HG03025 (cell line): Measurements from ENCODE around the gene NT5DC2.

Experiments
- ATAC-seq: cut with Tn5 transposase; IDR thresholded peaks from one replicate; pipeline ENCODE4 v1.9.1; 2021; ENCODE audit warnings: mild to moderate bottlenecking, moderate library complexity; ENCODE audit not compliant: unreplicated experiment, low FRiP score

The NT5DC2 gene

GRCh38 chr3:52533623-52534280 is at the start of gene NT5DC2:
Gene NT5DC2 (minus strand): TSS chr3:52533857. CDS start chr3:52533737, 120 bp downstream.
- no peak for ATAC-seq

DNA sequence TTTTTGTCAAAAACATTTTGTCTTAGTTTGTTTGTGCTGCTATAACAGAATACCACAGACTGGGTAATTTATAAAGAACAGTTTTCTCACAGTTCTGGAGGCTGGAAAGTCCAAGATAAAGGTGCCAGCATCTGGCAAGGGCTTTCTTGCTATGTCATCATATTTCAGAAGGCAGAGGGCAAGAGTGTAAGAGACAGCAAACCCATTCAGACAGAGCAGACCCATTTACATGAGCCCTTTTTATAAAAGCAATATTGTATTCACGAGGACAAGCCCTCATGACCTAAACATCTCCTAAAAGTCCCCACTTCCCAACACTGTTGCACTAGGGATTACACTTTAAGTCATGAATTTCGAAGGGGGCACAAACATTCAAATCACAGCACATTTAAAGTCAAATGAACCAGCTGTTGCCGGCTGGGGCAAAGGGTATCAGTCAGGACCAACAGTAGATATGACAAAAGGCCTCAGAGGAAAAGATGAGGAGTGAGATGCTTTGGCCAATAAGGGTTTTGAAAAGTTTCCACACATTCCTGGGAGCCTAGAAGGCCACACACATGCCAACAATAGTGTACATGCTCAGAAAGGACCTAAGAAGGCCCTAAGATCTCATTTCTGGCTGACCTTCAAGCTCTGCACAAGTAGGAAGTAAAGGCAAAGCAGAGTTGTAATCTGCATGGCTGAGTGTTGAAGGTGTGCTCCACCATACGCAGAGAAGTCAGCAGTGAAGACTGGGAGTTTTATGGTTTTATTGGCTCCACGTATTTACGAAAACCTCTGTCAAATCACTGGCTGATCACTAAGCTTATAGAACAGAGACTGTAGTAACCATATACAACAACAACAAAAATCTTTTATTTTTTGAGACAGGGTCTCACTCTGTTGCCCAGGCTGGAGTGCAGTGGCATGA is 40.7 kb upstream of the NT5DC2 start:
- ATAC-seq: no peak

DNA sequence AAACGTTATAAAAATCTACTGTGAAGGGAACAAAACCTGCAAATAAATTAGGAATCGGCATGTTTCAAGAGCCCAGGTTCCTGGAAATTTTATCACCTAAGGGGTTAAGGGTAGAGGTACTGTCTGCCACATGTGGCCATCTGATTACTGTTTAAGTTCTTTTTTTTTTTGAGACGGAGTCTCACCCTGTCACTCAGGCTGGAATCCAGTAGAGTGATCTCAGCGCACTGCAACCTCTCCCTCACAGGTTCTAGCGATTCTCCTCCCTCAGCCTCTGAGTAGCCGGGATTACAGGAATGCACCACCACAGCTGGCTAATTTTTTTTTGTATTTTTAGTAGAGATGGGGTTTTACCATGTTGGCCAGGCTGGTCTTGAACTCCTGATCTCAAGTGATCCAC is 38.6 kb upstream of the NT5DC2 start:
- no peak for ATAC-seq

- ATAC-seq: no peak
Observed at GRCh38 chr3:52570076-52570475, 36.4 kb upstream of the NT5DC2 start.

- ATAC-seq: no peak
Observed at GRCh38 chr3:52568069-52568468, 34.4 kb upstream of the NT5DC2 start.

- ATAC-seq: no peak
Observed at GRCh38 chr3:52563984-52564383, 30.3 kb upstream of the NT5DC2 start.

DNA sequence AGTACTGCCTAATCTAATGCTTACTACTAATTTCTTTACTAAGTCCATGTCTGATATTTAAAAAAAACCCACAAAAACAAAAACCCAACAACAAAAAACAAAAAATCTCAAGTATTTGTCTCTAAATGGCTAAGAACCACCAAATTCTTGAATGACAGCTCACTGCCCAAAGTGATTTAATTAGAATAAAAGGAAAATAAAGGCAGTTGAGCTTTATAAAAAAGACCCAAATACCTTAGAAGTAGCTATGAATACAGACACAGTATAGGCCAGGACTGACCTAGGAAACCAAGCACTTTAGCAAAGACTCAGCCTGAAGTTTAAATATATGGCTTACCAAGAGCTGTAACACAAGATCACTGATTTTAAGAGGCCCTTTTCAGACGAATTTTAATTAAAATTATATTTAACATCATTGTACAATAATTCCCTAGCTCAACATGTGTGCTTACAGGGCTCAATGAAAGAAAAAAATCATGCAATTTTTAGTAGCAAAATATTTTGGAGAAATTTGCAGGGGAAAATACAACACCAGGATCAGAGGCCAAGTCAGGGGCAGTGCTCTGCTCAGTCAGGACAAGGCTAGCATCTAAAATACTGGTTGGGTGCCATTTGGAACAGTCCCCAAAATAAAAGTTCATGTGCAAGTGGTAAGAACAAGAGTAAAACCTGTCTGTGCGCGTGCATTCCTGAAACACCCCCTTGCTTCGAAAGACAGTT is 27.5 kb upstream of the NT5DC2 start:
- ATAC-seq: no peak

- no peak for ATAC-seq
Observed at GRCh38 chr3:52558436-52558835, 24.8 kb upstream of the NT5DC2 start.

- no peak for ATAC-seq
Observed at GRCh38 chr3:52557011-52557960, 23.6 kb upstream of the NT5DC2 start.

DNA sequence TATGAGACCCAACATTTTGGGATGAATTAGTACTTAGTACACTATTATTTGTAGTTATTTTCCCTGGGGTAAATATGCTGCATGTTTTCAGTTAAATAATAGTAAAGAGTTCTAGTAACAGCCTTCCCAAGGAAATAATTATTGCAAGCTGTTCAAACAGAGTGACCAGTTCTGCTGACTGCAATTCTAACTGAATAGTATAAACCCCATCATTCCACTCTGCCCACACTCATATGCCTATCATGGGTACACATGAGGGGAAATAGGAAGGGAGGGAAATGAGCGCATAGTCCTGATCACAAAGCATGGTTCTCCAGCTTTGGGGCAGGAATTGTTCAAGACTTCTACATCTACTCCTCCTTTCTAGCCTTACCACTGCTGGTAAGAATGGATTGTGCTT is 21.4 kb upstream of the NT5DC2 start:
- ATAC-seq: no peak

- no peak for ATAC-seq
Observed at GRCh38 chr3:52554026-52554755, 20.5 kb upstream of the NT5DC2 start.

DNA sequence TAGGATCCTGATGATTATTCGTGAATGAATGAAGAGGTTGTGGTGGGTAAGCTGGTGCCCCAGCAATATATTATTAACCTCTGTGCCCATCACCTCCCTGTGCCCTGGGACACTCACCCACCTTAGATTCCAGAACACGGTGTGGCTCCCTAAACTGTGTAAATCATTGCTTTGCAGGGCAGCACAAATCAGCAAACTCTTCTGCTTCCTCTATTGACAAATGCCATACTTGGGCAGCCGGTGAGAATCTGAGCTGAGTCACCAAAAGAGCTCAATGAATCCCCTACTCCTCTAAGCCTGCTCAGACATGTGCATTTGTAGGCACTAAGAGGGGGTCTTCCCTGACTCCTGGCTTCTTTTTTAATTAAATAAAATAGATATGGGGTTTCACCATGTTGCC is 18.4 kb upstream of the NT5DC2 start:
- no peak for ATAC-seq

GRCh38 chr3:52551118-52551517 is 17.5 kb upstream of the NT5DC2 start:
- ATAC-seq: no peak

DNA sequence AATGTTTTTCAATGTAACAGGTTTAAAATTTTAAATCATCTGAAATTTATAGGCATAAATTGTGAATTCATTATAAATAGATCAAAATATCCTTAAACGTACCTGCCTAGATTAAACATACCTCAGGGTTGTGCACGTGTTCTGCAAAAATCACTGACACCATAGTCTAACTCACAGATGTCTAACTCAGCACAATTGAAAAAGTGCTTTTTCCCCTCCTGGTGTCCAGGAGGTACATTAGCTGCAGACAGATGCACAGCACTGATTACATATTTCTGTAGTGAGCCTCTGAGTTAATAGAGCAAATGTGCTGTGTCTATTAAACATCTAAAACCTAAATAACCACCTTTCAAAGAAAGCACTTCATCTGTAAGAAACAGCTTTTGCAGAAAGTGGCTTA is 13.5 kb upstream of the NT5DC2 start:
- no peak for ATAC-seq

- ATAC-seq: no peak
Observed at GRCh38 chr3:52546111-52546901, 12.6 kb upstream of the NT5DC2 start.

DNA sequence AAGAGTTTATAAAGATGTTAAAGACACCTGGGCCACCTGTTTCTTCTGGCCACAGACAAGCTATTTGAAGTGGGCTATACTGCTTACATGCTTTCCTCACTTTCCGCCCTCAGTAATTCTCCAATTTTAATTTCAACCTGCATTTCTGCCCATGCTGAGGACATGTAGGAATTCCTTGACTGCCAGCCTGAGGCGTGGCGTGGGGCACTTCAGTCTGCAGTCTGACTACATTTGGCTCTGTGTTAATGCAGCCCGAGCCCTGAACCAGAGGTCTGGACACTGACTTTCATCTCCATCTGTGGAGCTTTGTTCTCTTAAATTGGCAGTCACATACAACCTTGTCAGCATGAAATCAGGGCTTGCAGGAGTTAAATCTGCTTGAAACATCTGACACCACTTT is 11.3 kb upstream of the NT5DC2 start:
- ATAC-seq: no peak

- ATAC-seq: no peak
Observed at GRCh38 chr3:52541050-52541449, 7.4 kb upstream of the NT5DC2 start.

DNA sequence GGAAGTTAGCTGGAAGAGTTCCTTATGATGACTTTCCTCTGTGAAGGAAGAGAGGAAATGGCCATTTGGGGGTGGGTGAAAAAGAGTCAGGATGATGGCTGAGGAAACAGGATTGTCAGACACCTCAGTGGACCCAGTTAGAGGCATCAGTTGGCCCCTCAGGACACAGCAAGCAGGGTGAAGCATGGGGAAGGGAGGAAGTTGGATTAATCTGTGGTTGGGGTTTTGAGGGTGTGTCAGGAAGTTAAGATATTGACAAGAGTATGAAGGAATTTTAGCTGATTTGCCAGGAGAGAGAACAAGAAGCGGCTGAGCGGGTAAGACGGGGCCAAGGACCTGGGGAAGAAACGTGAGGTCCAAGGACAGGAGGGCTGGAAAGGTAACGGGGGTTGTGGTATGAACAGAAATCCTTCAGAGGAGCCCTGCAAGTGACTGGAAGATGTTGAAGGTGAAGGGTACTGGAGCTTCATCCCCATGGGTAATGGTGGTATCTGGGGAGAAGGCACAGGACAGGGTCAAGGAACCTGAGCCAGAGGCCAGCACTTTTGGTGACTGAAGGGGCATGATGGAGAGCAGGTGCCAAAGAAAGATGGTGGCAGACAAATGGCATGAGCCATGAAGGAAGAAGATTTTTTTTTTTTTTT is 5.5 kb upstream of the NT5DC2 start:
- ATAC-seq: no peak
